OCI-LY3 (cell line): ENCODE results near the gene UNC13A.

Experiments
- H2AFZ ChIP-seq: fragments of 200-600, 300-600 bp; shearing (Covaris generic); 2 replicates; pipeline ENCODE4 v1.6.0; 2014; ENCODE audit warnings: antibody characterized with exemption, low read depth, low read length
- H3K27ac ChIP-seq: fragments of 200-600, 300-600 bp; sonication (generic); 2 replicates; pipeline ENCODE4 v1.5.1; 2014; ENCODE audit warnings: mild to moderate bottlenecking, low read length, moderate library complexity, mixed read lengths
- H3K27me3 ChIP-seq: fragments of 200-600, 300-600 bp; sonication (generic); 2 replicates; pipeline ENCODE4 v1.6.1; 2014; ENCODE audit warnings: low read depth, low read length, mixed read lengths
- H3K36me3 ChIP-seq: fragments of 200-600, 300-600 bp; sonication (generic); replicated peaks from 2 replicates; pipeline ENCODE3; 2014; ENCODE audit warnings: low read depth, low read length, mixed read lengths
- H3K4me1 ChIP-seq: fragments of 300-600, 200-600 bp; sonication (generic); 2 replicates; pipeline ENCODE4 v1.6.1; 2014; ENCODE audit warnings: low read length, mixed read lengths
- H3K4me2 ChIP-seq: fragments of 200-600, 300-600 bp; sonication (generic); 2 replicates; pipeline ENCODE4 v1.6.1; 2014; ENCODE audit warnings: low read length, mixed read lengths
- H3K4me3 ChIP-seq: fragments of 300-600, 200-600 bp; sonication (generic); 2 replicates; pipeline ENCODE4 v1.5.1; 2014; ENCODE audit warnings: antibody characterized with exemption, mild to moderate bottlenecking, low read length, moderate library complexity
- H3K79me2 ChIP-seq: fragments of 300-600, 200-600 bp; shearing (Covaris generic); 2 replicates; pipeline ENCODE4 v1.6.1; 2014; ENCODE audit warnings: mild to moderate bottlenecking, low read length, mixed read lengths
- H3K9ac ChIP-seq: fragments of 300-600, 200-600 bp; shearing (Covaris generic); 2 replicates; pipeline ENCODE4 v1.6.0; 2014; ENCODE audit warnings: mild to moderate bottlenecking, low read length, moderate library complexity
- H3K9me3 ChIP-seq: fragments of 200-600, 300-600 bp; shearing (Covaris generic); 2 replicates; pipeline ENCODE4 v1.6.1; 2014; ENCODE audit warnings: low read length, mixed read lengths; ENCODE audit not compliant: insufficient read depth
- H4K20me1 ChIP-seq: fragments of 200-600, 300-600 bp; sonication (generic); 2 replicates; pipeline ENCODE4 v1.6.1; 2016; ENCODE audit warnings: low read length, mixed read lengths; ENCODE audit not compliant: insufficient read depth
- EZH2phosphoT487 ChIP-seq: fragments of 200-600 bp; shearing (Covaris generic); IDR thresholded peaks from 2 replicates; pipeline ENCODE4 v1.6.1; 2018; ENCODE audit warnings: antibody characterized with exemption, mixed run types, low read depth
- TF ChIP-seq, protein P1 (sequence below): fragments of 200-600, 300-600 bp; sonication (generic); IDR thresholded peaks from 2 replicates; pipeline ENCODE4 v1.5.1; 2014; ENCODE audit warnings: antibody characterized with exemption, low read length, low read depth

The UNC13A gene

DNA sequence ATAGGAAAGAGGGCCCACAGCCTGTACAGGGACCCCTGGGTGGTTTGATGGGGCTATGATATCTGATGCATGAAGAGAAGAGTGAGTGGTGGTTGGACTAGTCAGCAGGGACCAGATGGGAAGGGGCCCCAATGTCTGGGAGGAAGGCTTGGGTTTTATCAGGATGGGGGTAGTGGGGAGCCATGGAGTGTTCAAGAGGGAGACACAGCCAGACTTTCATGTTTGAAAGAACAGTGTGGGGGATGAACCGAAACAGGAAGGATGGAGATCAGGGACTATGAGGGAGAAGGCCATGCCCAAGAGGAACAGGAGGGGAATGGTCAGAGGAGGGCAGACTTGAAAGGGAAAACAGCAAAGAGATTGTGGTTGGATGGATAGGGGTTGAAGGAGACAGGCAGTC, 63.1 kb downstream of the UNC13A start:
- Histone ChIP-seq H2AFZ (no peak overlapping the region), H3K9me3 (no peaks in the 10 kb centered on the region), H4K20me1 (no peaks in the 10 kb centered on the region), H3K4me3 (no peak overlapping the region), H3K27ac (no peak overlapping the region), H3K79me2 (no peaks in the 10 kb centered on the region), H3K36me3 (no peaks in the 10 kb centered on the region), H3K27me3 (peaks cover 17% of the 10 kb centered on the region; the same call in 1 of the 2 replicates), H3K4me1 (peaks cover 5% of the 10 kb centered on the region; the same call in 1 of the 2 replicates), H3K9ac (no peak overlapping the region), H3K4me2 (no peak overlapping the region)
- no peak for TF ChIP-seq EZH2phosphoT487
- TF ChIP-seq, protein P1, sequence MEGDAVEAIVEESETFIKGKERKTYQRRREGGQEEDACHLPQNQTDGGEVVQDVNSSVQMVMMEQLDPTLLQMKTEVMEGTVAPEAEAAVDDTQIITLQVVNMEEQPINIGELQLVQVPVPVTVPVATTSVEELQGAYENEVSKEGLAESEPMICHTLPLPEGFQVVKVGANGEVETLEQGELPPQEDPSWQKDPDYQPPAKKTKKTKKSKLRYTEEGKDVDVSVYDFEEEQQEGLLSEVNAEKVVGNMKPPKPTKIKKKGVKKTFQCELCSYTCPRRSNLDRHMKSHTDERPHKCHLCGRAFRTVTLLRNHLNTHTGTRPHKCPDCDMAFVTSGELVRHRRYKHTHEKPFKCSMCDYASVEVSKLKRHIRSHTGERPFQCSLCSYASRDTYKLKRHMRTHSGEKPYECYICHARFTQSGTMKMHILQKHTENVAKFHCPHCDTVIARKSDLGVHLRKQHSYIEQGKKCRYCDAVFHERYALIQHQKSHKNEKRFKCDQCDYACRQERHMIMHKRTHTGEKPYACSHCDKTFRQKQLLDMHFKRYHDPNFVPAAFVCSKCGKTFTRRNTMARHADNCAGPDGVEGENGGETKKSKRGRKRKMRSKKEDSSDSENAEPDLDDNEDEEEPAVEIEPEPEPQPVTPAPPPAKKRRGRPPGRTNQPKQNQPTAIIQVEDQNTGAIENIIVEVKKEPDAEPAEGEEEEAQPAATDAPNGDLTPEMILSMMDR: no peak

DNA sequence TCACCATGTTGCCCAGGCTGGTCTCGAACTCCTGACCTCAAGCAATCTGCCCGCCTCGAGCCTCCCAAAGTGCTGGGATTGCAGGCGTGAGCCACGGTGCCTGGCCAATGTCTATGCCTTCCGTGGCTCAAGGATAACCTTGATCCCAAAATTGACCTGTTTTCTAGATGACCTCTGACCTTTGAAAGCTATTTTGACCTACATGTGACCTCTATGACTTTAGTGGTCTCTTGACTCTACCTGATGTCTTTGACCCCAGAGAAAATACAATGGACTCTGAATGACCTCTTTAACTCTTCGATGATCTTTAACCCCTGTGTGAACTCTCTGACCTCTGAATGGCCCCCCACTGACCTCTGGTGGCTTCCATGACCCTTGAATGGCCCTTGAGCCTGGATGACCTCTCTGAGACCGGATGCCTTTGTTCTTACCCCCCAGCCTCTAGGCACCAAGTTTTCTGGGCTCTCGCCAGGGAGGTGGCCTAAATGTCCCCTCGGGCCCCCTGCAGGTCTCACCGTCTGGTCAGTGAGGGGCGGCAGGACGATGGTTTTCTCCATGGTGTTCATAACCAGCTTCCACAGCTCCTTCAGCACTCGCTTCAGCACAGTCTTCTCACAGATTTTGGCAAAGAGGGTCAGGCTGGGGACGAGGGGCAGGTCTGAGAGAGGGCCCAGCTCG, 63.7 kb downstream of the UNC13A start:
- Histone ChIP-seq H3K79me2 (no peaks in the 10 kb centered on the region), H4K20me1 (no peaks in the 10 kb centered on the region)

DNA sequence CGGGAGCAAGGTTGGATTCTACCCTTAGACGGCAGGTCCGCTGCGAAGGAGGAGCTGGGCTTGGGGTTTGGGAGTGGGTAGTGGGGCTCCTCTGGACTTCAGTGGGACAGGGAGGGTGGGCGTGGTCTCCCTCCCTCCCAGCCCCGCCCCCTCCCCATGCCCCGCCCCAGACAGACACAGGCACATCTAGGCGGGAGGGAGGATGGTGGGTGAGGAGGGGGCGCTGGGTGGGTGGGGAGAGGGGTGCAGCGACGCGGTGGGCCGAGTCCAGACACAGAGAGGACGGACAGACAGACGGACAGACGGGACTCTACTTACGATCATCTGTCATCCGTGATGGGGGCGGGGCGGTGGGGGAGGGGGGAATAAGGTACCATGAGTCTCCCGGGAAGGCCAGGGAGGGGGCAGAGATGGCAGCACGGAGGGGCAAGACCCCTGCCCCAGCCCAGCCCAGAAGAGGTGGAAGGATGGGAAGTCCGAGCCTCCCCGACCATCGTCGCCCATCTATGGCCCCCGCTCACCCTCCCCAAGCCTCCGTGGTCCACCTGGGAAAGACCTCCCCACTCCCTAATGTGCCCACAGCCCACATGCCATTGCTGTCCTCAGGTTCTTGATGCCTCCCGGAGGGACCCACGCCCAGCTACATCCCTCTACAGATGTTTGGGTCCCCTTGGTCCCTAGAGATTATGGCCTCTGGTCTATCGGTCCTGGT, 64.8 kb downstream of the UNC13A start:
- no peak overlapping the region for H3K27ac ChIP-seq
- no peaks in the 10 kb centered on the region for H3K36me3 ChIP-seq
- no peak overlapping the region for H3K9ac ChIP-seq
- no peaks in the 10 kb centered on the region for H3K79me2 ChIP-seq
- no peak overlapping the region for H3K4me2 ChIP-seq
- TF ChIP-seq, protein P1: no peak
- no peak for TF ChIP-seq EZH2phosphoT487
- no peaks in the 10 kb centered on the region for H4K20me1 ChIP-seq
- H3K9me3 ChIP-seq: no peaks in the 10 kb centered on the region
- peaks cover 5% of the 10 kb centered on the region; the same call in 1 of the 2 replicates for H3K4me1 ChIP-seq
- no peak overlapping the region for H2AFZ ChIP-seq
- H3K27me3 ChIP-seq: peaks cover 10% of the 10 kb centered on the region; the same call in 1 of the 2 replicates
- no peak overlapping the region for H3K4me3 ChIP-seq

More for the DNA sequence above, 63.7 kb downstream of the UNC13A start:
- no peak overlapping the region for H2AFZ ChIP-seq
- no peaks in the 10 kb centered on the region for H3K9me3 ChIP-seq
- peaks cover 12% of the 10 kb centered on the region; the same call in 1 of the 2 replicates for H3K27me3 ChIP-seq
- TF ChIP-seq EZH2phosphoT487: no peak
- TF ChIP-seq, protein P1: no peak
- no peak overlapping the region for H3K9ac ChIP-seq
- no peak overlapping the region for H3K4me3 ChIP-seq
- H3K4me2 ChIP-seq: no peak overlapping the region
- no peaks in the 10 kb centered on the region for H3K36me3 ChIP-seq
- H3K27ac ChIP-seq: no peak overlapping the region
- H3K4me1 ChIP-seq: peaks cover 5% of the 10 kb centered on the region; the same call in 1 of the 2 replicates

DNA sequence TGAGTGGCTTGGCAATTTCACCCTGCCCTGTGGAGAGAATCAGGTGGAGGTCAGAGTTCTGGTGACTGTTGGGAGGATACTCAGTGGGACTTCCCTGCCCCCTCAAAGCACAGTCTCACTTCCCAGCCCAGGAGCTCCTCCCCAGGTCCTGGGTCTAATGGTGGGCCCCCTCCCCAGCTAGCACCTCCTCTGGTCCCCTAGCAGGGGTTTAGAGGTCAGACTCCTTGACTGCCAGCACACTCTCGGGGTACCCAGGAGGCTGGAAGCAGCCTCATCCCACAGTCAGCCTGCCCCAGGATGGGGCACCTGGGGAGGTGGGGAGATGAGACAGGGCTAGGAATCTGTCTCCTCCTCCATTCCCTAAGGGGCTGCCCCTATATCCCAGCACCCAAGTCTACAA, 67.5 kb downstream of the UNC13A start:
- no peaks in the 10 kb centered on the region for H3K9me3 ChIP-seq
- peaks cover 21% of the 10 kb centered on the region; the same call in 1 of the 2 replicates for H3K27me3 ChIP-seq
- TF ChIP-seq, protein P1: no peak
- TF ChIP-seq EZH2phosphoT487: no peak
- H3K36me3 ChIP-seq: no peaks in the 10 kb centered on the region
- H3K27ac ChIP-seq: no peak overlapping the region
- H4K20me1 ChIP-seq: no peaks in the 10 kb centered on the region
- no peak overlapping the region for H3K9ac ChIP-seq
- H2AFZ ChIP-seq: no peak overlapping the region
- no peak overlapping the region for H3K4me2 ChIP-seq
- H3K4me3 ChIP-seq: no peak overlapping the region
- peaks cover 14% of the 10 kb centered on the region; the same call in 1 of the 2 replicates for H3K4me1 ChIP-seq
- no peaks in the 10 kb centered on the region for H3K79me2 ChIP-seq
